ENCODE results near the gene IFI27L1.

- TF ChIP-seq POLR2A (IDR thresholded peaks at IDR 0.05; ENCODE audit: low read depth, low read length) (no peak), POLR2AphosphoS5 (IDR thresholded peaks at IDR 0.05; ENCODE audit: low read depth, low read length) (no peak), TAF1 (IDR thresholded peaks at IDR 0.05; ENCODE audit: borderline replicate concordance, low read depth, low read length) (no peak)
Observed at GRCh38 chr14:94119071-94119470, 38.0 kb downstream of the IFI27L1 start.
